Astrocyte (in vitro differentiated cells and primary cell): ENCODE measurements around the gene GPC5. TPM values are rescaled to one million over a fixed set of nuclear protein-coding genes. Genes with fewer than 3 reads are reported as not detected.

Experiments used
- DNase-seq: peaks from one replicate; pipeline ENCODE4 v3.0.0-alpha.2; 2010; ENCODE audit warnings: low read depth
- FAIRE-seq: peaks from 2 replicates; lab custom pipeline; 2011; peaks lifted over from hg19 to GRCh38; lab: Jason Lieb, UNC
- H2AFZ ChIP-seq: 2 replicates; pipeline ENCODE4 v1.6.0; 2012; ENCODE audit warnings: low read depth, low read length, inconsistent platforms
- H3K27ac ChIP-seq: 2 replicates; pipeline ENCODE4 v1.5.1; 2011; ENCODE audit warnings: low read depth, low read length, inconsistent platforms
- H3K27me3 ChIP-seq: 2 replicates; pipeline ENCODE4 v1.6.0; 2011; ENCODE audit warnings: low read length, inconsistent platforms; ENCODE audit not compliant: insufficient read depth
- H3K36me3 ChIP-seq: 2 replicates; pipeline ENCODE4 v1.5.1; 2011; ENCODE audit warnings: low read length, inconsistent platforms; ENCODE audit not compliant: insufficient read depth
- H3K4me1 ChIP-seq: 2 replicates; pipeline ENCODE4 v1.5.1; 2011; ENCODE audit warnings: low read length, inconsistent platforms; ENCODE audit not compliant: insufficient read depth
- H3K4me2 ChIP-seq: 2 replicates; pipeline ENCODE4 v1.6.0; 2012; ENCODE audit warnings: low read length, inconsistent platforms
- H3K4me3 ChIP-seq: 2 replicates; pipeline ENCODE4 v1.5.1; 2011; ENCODE audit warnings: low read depth, mild to moderate bottlenecking, low read length, inconsistent platforms; ENCODE audit not compliant: insufficient read depth
- H3K79me2 ChIP-seq: 2 replicates; pipeline ENCODE4 v1.6.0; 2012; ENCODE audit warnings: mild to moderate bottlenecking, low read length, inconsistent platforms; ENCODE audit not compliant: insufficient read depth
- H3K9ac ChIP-seq: 2 replicates; pipeline ENCODE4 v1.6.0; 2012; ENCODE audit warnings: mild to moderate bottlenecking, low read length, inconsistent platforms
- H3K9me3 ChIP-seq: 2 replicates; pipeline ENCODE4 v1.5.1; 2012; ENCODE audit warnings: low read depth, mild to moderate bottlenecking, low read length, inconsistent platforms; ENCODE audit not compliant: insufficient read depth
- H4K20me1 ChIP-seq: 2 replicates; pipeline ENCODE4 v1.6.0; 2012; ENCODE audit warnings: low read length, inconsistent platforms; ENCODE audit not compliant: insufficient read depth
- H3K27ac Mint-ChIP-seq: one replicate; pipeline ENCODE4 v1.8.0; 2021; ENCODE audit warnings: mild to moderate bottlenecking, mixed read lengths; ENCODE audit not compliant: unreplicated experiment
- H3K27me3 Mint-ChIP-seq: one replicate; pipeline ENCODE4 v1.8.0; 2021; ENCODE audit warnings: low read depth, mixed read lengths; ENCODE audit not compliant: unreplicated experiment
- H3K36me3 Mint-ChIP-seq: one replicate; pipeline ENCODE4 v1.8.0; 2021; ENCODE audit warnings: low read depth, mixed read lengths; ENCODE audit not compliant: unreplicated experiment
- H3K4me1 Mint-ChIP-seq: one replicate; pipeline ENCODE4 v1.8.0; 2021; ENCODE audit warnings: low read depth, mixed read lengths; ENCODE audit not compliant: unreplicated experiment
- H3K4me3 Mint-ChIP-seq: one replicate; pipeline ENCODE4 v1.8.0; 2021; ENCODE audit warnings: mild to moderate bottlenecking, moderate library complexity, mixed read lengths; ENCODE audit not compliant: unreplicated experiment
- H3K9me3 Mint-ChIP-seq: one replicate; pipeline ENCODE4 v1.8.0; 2021; ENCODE audit warnings: mild to moderate bottlenecking, mixed read lengths; ENCODE audit not compliant: unreplicated experiment
- EZH2 ChIP-seq: IDR thresholded peaks from 2 replicates; pipeline ENCODE4 v1.6.1; 2012; ENCODE audit warnings: mild to moderate bottlenecking, low read length, inconsistent platforms; ENCODE audit not compliant: insufficient read depth
- total RNA-seq: library from RNA; stranded (reverse); gene quantifications from 2 replicates; pipeline ENCODE4 v1.2.1, GENCODE V29; 2021
- TF ChIP-seq, protein P1 (sequence below): IDR thresholded peaks from 2 replicates; pipeline ENCODE4 v1.5.1; 2011; ENCODE audit warnings: low read depth, mild to moderate bottlenecking, inconsistent platforms, low read length, moderate library complexity; ENCODE audit not compliant: insufficient read depth

GPC5 gene
- total RNA-seq, 1 donor from 2014 or later: 1.1 TPM

DNA sequence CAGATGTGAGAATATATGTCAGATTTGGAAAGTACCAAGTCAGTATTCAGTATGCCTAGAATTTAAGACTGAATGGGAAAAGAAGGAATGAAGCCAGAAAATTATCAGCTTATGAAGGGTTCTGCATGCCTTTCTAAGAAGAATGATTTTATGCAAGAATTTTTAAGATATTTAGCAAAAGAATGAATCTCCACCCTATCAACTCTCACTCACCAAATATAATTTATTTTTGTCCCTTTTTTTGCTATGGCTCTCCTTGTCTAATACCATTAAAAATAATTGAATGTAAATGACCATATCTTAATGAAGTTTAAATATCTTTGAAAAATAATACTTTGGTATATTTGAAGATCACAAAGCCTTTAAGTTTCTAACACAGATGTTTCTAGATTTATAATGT is 1215.5 kb downstream of the GPC5 start:
- H3K79me2 ChIP-seq: no peaks in the 10 kb centered on the region
- Mint-ChIP-seq H3K27me3 (no peaks in the 10 kb centered on the region), H3K9me3 (no peaks in the 10 kb centered on the region), H3K4me3 (no peak overlapping the region), H3K36me3 (no peaks in the 10 kb centered on the region), H3K4me1 (no peaks in the 10 kb centered on the region), H3K27ac (no peak overlapping the region)
- FAIRE-seq (no peak), DNase-seq (no peak)
- H3K4me1 ChIP-seq: no peaks in the 10 kb centered on the region
- no peak for TF ChIP-seq EZH2
- TF ChIP-seq, protein P1, sequence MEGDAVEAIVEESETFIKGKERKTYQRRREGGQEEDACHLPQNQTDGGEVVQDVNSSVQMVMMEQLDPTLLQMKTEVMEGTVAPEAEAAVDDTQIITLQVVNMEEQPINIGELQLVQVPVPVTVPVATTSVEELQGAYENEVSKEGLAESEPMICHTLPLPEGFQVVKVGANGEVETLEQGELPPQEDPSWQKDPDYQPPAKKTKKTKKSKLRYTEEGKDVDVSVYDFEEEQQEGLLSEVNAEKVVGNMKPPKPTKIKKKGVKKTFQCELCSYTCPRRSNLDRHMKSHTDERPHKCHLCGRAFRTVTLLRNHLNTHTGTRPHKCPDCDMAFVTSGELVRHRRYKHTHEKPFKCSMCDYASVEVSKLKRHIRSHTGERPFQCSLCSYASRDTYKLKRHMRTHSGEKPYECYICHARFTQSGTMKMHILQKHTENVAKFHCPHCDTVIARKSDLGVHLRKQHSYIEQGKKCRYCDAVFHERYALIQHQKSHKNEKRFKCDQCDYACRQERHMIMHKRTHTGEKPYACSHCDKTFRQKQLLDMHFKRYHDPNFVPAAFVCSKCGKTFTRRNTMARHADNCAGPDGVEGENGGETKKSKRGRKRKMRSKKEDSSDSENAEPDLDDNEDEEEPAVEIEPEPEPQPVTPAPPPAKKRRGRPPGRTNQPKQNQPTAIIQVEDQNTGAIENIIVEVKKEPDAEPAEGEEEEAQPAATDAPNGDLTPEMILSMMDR: no peak
- H3K9ac ChIP-seq: no peak overlapping the region
- no peaks in the 10 kb centered on the region for H3K36me3 ChIP-seq
- H2AFZ ChIP-seq: no peak overlapping the region
- no peak overlapping the region for H3K4me2 ChIP-seq
- no peak overlapping the region for H3K27ac ChIP-seq
- H3K27me3 ChIP-seq: no peaks in the 10 kb centered on the region
- no peak overlapping the region for H3K4me3 ChIP-seq
- no peaks in the 10 kb centered on the region for H3K9me3 ChIP-seq
- H4K20me1 ChIP-seq: no peaks in the 10 kb centered on the region

DNA sequence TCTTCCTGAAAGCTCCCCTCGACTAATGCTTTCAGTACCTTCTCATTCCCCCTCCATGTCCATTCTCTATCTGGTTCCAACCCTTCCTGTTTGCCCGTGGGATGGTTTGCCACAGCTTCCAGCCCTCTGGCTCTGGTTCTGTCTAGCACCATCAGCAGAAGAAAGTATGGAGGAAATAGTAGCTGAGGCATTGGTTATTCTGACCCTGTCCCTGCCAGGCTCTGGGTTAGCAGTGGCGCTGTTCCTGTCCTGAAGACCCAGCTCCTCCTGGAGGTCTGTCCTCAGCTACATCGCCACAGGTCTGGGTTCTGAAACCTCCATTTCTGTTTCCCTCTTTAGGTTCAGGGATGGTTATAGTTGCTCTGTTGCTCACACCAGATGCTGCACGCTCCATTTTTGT is 1223.6 kb downstream of the GPC5 start:
- H3K36me3 Mint-ChIP-seq: no peaks in the 10 kb centered on the region
- no peak overlapping the region for H2AFZ ChIP-seq
- no peaks in the 10 kb centered on the region for H3K79me2 ChIP-seq
- peaks cover 1% of the 10 kb centered on the region for H3K4me1 Mint-ChIP-seq
- H3K27me3 ChIP-seq: no peaks in the 10 kb centered on the region
- H3K9me3 ChIP-seq: no peaks in the 10 kb centered on the region
- H3K36me3 ChIP-seq: no peaks in the 10 kb centered on the region
- no peaks in the 10 kb centered on the region for H3K4me1 ChIP-seq
- no peaks in the 10 kb centered on the region for H3K27me3 Mint-ChIP-seq
- H3K4me3 Mint-ChIP-seq: no peak overlapping the region
- no peaks in the 10 kb centered on the region for H4K20me1 ChIP-seq
- no peak overlapping the region for H3K27ac ChIP-seq
- no peak overlapping the region for H3K4me3 ChIP-seq
- FAIRE-seq (no peak), DNase-seq (no peak)
- no peak overlapping the region for H3K9ac ChIP-seq
- no peak for TF ChIP-seq EZH2
- TF ChIP-seq, protein P1: no peak
- no peaks in the 10 kb centered on the region for H3K9me3 Mint-ChIP-seq
- no peak overlapping the region for H3K27ac Mint-ChIP-seq
- no peak overlapping the region for H3K4me2 ChIP-seq

DNA sequence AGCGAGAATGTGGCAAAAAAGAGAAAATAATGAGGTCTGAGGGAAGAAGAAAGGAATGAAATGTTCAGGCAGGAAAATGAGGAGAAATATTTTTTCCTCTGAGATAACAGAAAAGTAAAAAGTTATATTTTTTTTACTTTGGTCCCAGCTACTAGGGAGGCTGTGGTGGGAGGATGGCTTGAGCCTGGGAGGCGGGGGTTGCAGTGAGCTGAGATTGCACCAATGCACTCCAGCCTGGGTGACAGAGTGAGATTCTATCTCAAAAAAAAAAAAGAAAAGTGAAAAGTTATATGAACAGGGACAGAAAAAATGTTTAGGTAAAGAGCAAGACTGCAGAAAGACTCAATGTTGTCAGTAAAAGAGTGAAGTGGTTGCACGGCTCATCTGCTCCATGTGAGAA is 1224.5 kb downstream of the GPC5 start:
- Mint-ChIP-seq H3K27ac (no peak overlapping the region), H3K4me1 (peaks cover 4% of the 10 kb centered on the region), H3K9me3 (no peaks in the 10 kb centered on the region), H3K36me3 (no peaks in the 10 kb centered on the region), H3K4me3 (no peak overlapping the region), H3K27me3 (no peaks in the 10 kb centered on the region)
- H3K9ac ChIP-seq: no peak overlapping the region
- no peak overlapping the region for H3K27ac ChIP-seq
- no peaks in the 10 kb centered on the region for H3K27me3 ChIP-seq
- no peak overlapping the region for H2AFZ ChIP-seq
- H3K4me2 ChIP-seq: no peak overlapping the region
- DNase-seq (no peak), FAIRE-seq (no peak)
- H3K79me2 ChIP-seq: no peaks in the 10 kb centered on the region
- H3K36me3 ChIP-seq: no peaks in the 10 kb centered on the region
- H3K4me3 ChIP-seq: no peak overlapping the region
- no peaks in the 10 kb centered on the region for H4K20me1 ChIP-seq
- no peaks in the 10 kb centered on the region for H3K9me3 ChIP-seq
- H3K4me1 ChIP-seq: no peaks in the 10 kb centered on the region
- no peak for TF ChIP-seq EZH2
- TF ChIP-seq, protein P1: no peak
